Keratinocyte (primary cell): ENCODE results near the gene SCN8A. TPM values are rescaled to one million over a fixed set of nuclear protein-coding genes. Genes with fewer than 3 reads are reported as not detected.

ENCODE experiments used
- DNase-seq: peaks from one replicate; pipeline ENCODE4 v3.0.0-alpha.2; 2011; ENCODE audit warnings: low read depth, missing footprints, low spot score
- FAIRE-seq: peaks from 2 replicates; lab custom pipeline; 2011; peaks lifted over from hg19 to GRCh38; lab: Jason Lieb, UNC
- H2AFZ ChIP-seq: 2 replicates; pipeline ENCODE4 v1.6.0; 2012; ENCODE audit warnings: low read length, control low read depth, inconsistent platforms; ENCODE audit not compliant: control insufficient read depth
- H3K27ac ChIP-seq: 2 replicates; pipeline ENCODE4 v1.5.1; 2011; ENCODE audit warnings: low read length; ENCODE audit not compliant: control insufficient read depth, insufficient read depth
- H3K27me3 ChIP-seq: 3 replicates; pipeline ENCODE4 v1.6.0; 2011; ENCODE audit warnings: low read length; ENCODE audit not compliant: control insufficient read depth, insufficient read depth; ENCODE audit errors: extremely low read depth
- H3K36me3 ChIP-seq, 2 experiments: 2 replicates in 1 of 2; 3 replicates in 1 of 2; pipeline ENCODE4 v1.5.1; 2011; ENCODE audit warnings: low read length in 2 of 2, mild to moderate bottlenecking in 1 of 2; ENCODE audit not compliant: control insufficient read depth in 2 of 2, insufficient read depth in 2 of 2; ENCODE audit errors: extremely low read depth in 1 of 2
- H3K4me1 ChIP-seq: 3 replicates; pipeline ENCODE4 v1.5.1; 2011; ENCODE audit warnings: low read length; ENCODE audit not compliant: control insufficient read depth, insufficient read depth; ENCODE audit errors: extremely low read depth
- H3K4me2 ChIP-seq: 3 replicates; pipeline ENCODE4 v1.6.0; 2011; ENCODE audit warnings: low read depth, low read length; ENCODE audit not compliant: control insufficient read depth, insufficient read depth; ENCODE audit errors: extremely low read depth
- H3K4me3 ChIP-seq, 3 experiments: fragments of 200-600 bp in 1 of 3; sonication (generic) in 1 of 3; 2 replicates in 2 of 3; 3 replicates in 1 of 3; pipeline ENCODE4 v1.5.1; 2011 to 2016; ENCODE audit warnings: low read length in 3 of 3, mild to moderate bottlenecking in 3 of 3, control low read depth in 2 of 3, inconsistent platforms in 1 of 3, low read depth in 1 of 3, mixed read lengths in 1 of 3, mixed run types in 1 of 3, moderate library complexity in 1 of 3; ENCODE audit not compliant: control insufficient read depth in 2 of 3, insufficient read depth in 2 of 3; ENCODE audit errors: extremely low read depth in 1 of 3
- H3K79me2 ChIP-seq: 2 replicates; pipeline ENCODE4 v1.6.0; 2012; ENCODE audit warnings: low read length; ENCODE audit not compliant: control insufficient read depth, insufficient read depth
- H3K9ac ChIP-seq: 3 replicates; pipeline ENCODE4 v1.6.0; 2011; ENCODE audit warnings: low read length; ENCODE audit not compliant: control insufficient read depth, insufficient read depth; ENCODE audit errors: extremely low read depth
- H3K9me1 ChIP-seq: 3 replicates; pipeline ENCODE4 v1.6.0; 2011; ENCODE audit warnings: low read length; ENCODE audit not compliant: control insufficient read depth, insufficient read depth; ENCODE audit errors: extremely low read depth
- H3K9me3 ChIP-seq: 2 replicates; pipeline ENCODE4 v1.5.1; 2012; ENCODE audit warnings: low read depth, low read length; ENCODE audit not compliant: control insufficient read depth
- H4K20me1 ChIP-seq: 3 replicates; pipeline ENCODE4 v1.6.0; 2011; ENCODE audit warnings: low read length; ENCODE audit not compliant: control insufficient read depth, insufficient read depth; ENCODE audit errors: extremely low read depth
- CTCF ChIP-seq, 3 experiments: IDR thresholded peaks in 1 of 3; conservative IDR thresholded peaks in 1 of 3; optimal IDR thresholded peaks in 1 of 3; 2 replicates in 2 of 3; 3 replicates in 1 of 3; pipeline versions ENCODE3 to v1.5.1; 2011; ENCODE audit warnings: low read length in 3 of 3, mild to moderate bottlenecking in 3 of 3, moderate library complexity in 2 of 3, control low read depth in 1 of 3, inconsistent platforms in 1 of 3; ENCODE audit not compliant: insufficient read depth in 2 of 3; ENCODE audit errors: extremely low read depth in 1 of 3
- EZH2 ChIP-seq: IDR thresholded peaks from one replicate; pipeline ENCODE4 v1.6.1; 2012; ENCODE audit warnings: inconsistent platforms, mild to moderate bottlenecking, low read length, moderate library complexity
- dilution Hi-C: fragments of 300-500 bp; cut with MboI; formaldehyde crosslinking; loops from one replicate; pipeline ENCODE4 v1.7.0; 2020; ENCODE audit warnings: low sequenced_read_pairs; ENCODE audit not compliant: extremely low pct_ligation_motif_present
- polyA minus RNA-seq, 3 experiments: library from RNA; depleted of rRNA, polyadenylated mRNA; stranded (reverse); fragments of >200 nt; gene quantifications; 1 replicate in 1 of 3; 2 replicates in 1 of 3; 3 replicates in 1 of 3; pipeline ENCODE4 v1.2.3, GENCODE V29; 2011
- polyA plus RNA-seq, 5 experiments: library from polyadenylated mRNA; depleted of rRNA in 3 of 5; stranded (reverse) in 3 of 5; stranded (forward) in 1 of 5; unstranded in 1 of 5; fragments of >200 nt; gene quantifications; 1 replicate in 1 of 5; 2 replicates in 3 of 5; 3 replicates in 1 of 5; pipeline versions ENCODE4 v1.2.1 to v1.2.3, GENCODE V29; 2011 to 2012; ENCODE audit warnings: missing spikeins in 2 of 5, low read depth in 1 of 5, low replicate concordance in 1 of 5

Gene SCN8A
- 0.58 to 1.2 TPM (median 1.1 TPM) in 3 replicates for polyA plus RNA-seq
- 0.15 TPM for polyA plus RNA-seq (2011; ENCODE audit: low read depth)
- polyA plus RNA-seq (2011; cell fraction: cytosol; rRNA removed): 0.55 and 0.78 TPM in 2 replicates
- 7.8 and 9.6 TPM in 2 replicates for polyA plus RNA-seq (2011; cell fraction: nucleus; rRNA removed)
- 0.08 and 0.36 TPM in 2 replicates for polyA plus RNA-seq (2012; ENCODE audit: low replicate concordance)
- 0.92 to 14.1 TPM (median 4.3 TPM) in 3 replicates for polyA minus RNA-seq
- 3.6 TPM for polyA minus RNA-seq (2011; cell fraction: cytosol; rRNA and poly(A)+ RNA removed)
- polyA minus RNA-seq (2011; cell fraction: nucleus; rRNA and poly(A)+ RNA removed): 17.1 and 34.7 TPM in 2 replicates

GRCh38 chr12:51591016-51591901, at the start of gene SCN8A:
Gene SCN8A, plus strand, starts transcription at chr12:51591233. Its CDS starts 71,585 bp downstream, at chr12:51662818.
- no peaks in the 10 kb centered on the region for H4K20me1 ChIP-seq
- peak within 1 kb of the TSS; percentile 57 for H3K4me2 ChIP-seq
- no peaks in the 10 kb centered on the region for H3K79me2 ChIP-seq
- no peak within 1 kb of the TSS for H3K27ac ChIP-seq
- no peak within 1 kb of the TSS for H3K9ac ChIP-seq
- TF ChIP-seq CTCF (optimal IDR thresholded peaks at IDR 0.05 in 1 of 3, IDR thresholded peaks at IDR 0.05 in 1 of 3, conservative IDR thresholded peaks at IDR 0.05 in 1 of 3; ENCODE audit: extremely low read depth in 1 of 3, insufficient read depth in 2 of 3, low read length in 3 of 3) (no peak), EZH2 (peak; percentile 89)
- H3K4me3 ChIP-seq: peak within 1 kb of the TSS; percentile 52 to 54 (median 52)
- H3K4me1 ChIP-seq: no peaks in the 10 kb centered on the region
- H3K27me3 ChIP-seq: peaks cover 37% of the 10 kb centered on the region
- dilution Hi-C loops: no loop called here
- no peak for FAIRE-seq
- DNase-seq: no peak
- peaks cover 2% of the 10 kb centered on the region for H3K9me1 ChIP-seq
- H3K36me3 ChIP-seq: no peaks in the 10 kb centered on the region
- H2AFZ ChIP-seq: no peak within 1 kb of the TSS
- H3K9me3 ChIP-seq: no peaks in the 10 kb centered on the region

GRCh38 chr12:51546097-51546496, 44.9 kb upstream of the SCN8A start:
- FAIRE-seq (no peak), DNase-seq (no peak)
- H3K79me2 ChIP-seq: no peaks in the 10 kb centered on the region
- no peaks in the 10 kb centered on the region for H3K36me3 ChIP-seq
- no peak for TF ChIP-seq CTCF (optimal IDR thresholded peaks at IDR 0.05 in 1 of 3, IDR thresholded peaks at IDR 0.05 in 1 of 3, conservative IDR thresholded peaks at IDR 0.05 in 1 of 3; ENCODE audit: extremely low read depth in 1 of 3, insufficient read depth in 2 of 3, low read length in 3 of 3)
- TF ChIP-seq EZH2: no peak
- H3K9me3 ChIP-seq: no peaks in the 10 kb centered on the region
- no peaks in the 10 kb centered on the region for H3K9me1 ChIP-seq
- H3K9ac ChIP-seq: no peak overlapping the region
- dilution Hi-C loops: no loop called here
- no peak overlapping the region for H3K4me3 ChIP-seq
- H3K4me2 ChIP-seq: no peak overlapping the region
- no peaks in the 10 kb centered on the region for H4K20me1 ChIP-seq
- H3K27me3 ChIP-seq: no peaks in the 10 kb centered on the region
- no peaks in the 10 kb centered on the region for H3K4me1 ChIP-seq
- H2AFZ ChIP-seq: no peak overlapping the region
- H3K27ac ChIP-seq: no peak overlapping the region
